Hippocampal formation (tissue), 2 donors: ENCODE results near the gene DENND6B.

Experiments
- DNase-seq, 2 donors: peaks; one replicate each; lab custom pipeline; 2025; lab: John Stamatoyannopoulos, UW

DENND6B gene

GRCh38 chr22:50304528-50305392 is 22.1 kb downstream of the DENND6B start:
- peak; percentile 38 to 42 for DNase-seq

DNA sequence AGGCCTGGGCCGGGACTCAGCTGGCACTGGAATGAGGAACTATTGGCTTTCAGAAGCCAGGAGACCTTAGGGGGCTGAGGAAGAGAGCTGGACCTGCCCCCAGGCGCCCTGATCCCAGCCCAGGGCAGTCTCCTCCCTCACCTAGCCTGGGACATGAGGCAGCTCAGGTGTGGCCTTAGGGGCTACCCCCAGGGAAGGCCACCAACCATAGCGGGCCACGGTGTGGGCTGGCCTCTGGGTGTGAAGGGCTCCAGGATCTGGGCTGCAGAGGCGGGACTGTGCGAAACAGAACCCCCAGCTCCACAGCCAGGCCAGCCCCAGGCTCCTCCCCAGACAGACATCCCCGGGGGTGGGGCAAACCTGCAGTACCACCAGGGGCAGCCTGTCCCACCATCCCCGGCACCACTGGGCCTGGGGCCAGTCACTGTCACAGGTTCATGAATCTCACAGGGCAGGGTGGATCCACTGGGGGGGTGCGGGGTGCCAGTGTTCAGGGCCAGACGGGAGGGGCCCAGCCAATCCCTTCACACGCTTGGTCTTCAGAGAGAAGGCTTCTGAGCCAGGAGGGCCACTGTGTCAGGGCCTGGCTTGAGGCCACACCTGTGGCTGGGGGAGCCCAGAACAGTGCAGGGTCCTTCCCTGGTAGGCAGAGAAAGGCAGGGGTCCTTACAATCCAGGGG is 22.8 kb downstream of the DENND6B start:
- no peak for DNase-seq

GRCh38 chr22:50303515-50303847 is 23.3 kb downstream of the DENND6B start:
- DNase-seq, result peak; percentile 27 to 40

- DNase-seq, result no peak
These were observed 24.2 kb downstream of the DENND6B start for GRCh38 chr22:50302564-50302963.

DNA sequence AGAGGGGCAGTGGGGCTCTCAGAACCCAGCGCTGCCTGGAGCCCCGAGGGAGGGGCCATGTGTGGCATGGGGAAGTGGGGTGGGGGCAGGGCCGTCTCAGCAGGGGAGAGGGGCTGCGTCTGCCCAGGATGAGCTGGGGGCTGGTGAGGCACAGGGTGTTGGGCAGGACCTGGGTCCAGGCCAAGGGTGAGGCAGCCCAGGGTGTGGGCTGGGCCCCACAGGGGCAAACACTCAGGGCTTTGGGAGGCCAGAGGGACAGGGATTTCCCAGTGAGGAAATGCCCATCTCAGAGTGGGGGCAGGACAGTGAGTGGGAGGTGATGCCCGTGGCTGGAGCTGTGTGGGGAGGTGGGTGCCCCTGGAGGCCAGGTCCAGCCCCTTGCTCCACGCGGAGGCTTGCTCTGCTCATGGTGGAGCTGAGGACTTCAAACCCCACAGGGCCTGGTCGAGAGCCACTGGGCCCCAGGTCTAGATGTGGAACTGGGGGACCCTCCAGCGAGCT is 24.7 kb downstream of the DENND6B start:
- no peak for DNase-seq

DNA sequence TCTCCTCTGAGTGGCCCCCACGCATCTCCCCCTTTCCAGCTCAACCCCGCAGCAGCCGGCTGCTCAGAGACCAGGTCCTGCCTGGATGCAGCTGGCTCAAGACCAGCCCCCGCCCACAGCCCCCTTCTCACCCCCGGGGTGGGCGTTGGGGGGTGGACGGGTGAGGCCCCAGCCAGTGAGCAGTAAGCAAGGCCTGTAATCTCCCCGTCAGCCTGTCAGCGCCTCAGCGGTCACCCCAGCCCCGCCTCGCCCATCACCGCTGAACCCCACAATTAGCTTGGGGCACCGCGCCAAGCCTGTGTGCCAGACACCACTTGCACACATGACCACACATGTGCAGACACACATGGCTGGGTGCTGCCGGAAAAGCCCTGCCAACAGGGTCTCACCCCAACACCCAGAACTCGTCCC is 25.2 kb downstream of the DENND6B start:
- no peak for DNase-seq

GRCh38 chr22:50300620-50301257 is 26.1 kb downstream of the DENND6B start:
- DNase-seq, result no peak

DNA sequence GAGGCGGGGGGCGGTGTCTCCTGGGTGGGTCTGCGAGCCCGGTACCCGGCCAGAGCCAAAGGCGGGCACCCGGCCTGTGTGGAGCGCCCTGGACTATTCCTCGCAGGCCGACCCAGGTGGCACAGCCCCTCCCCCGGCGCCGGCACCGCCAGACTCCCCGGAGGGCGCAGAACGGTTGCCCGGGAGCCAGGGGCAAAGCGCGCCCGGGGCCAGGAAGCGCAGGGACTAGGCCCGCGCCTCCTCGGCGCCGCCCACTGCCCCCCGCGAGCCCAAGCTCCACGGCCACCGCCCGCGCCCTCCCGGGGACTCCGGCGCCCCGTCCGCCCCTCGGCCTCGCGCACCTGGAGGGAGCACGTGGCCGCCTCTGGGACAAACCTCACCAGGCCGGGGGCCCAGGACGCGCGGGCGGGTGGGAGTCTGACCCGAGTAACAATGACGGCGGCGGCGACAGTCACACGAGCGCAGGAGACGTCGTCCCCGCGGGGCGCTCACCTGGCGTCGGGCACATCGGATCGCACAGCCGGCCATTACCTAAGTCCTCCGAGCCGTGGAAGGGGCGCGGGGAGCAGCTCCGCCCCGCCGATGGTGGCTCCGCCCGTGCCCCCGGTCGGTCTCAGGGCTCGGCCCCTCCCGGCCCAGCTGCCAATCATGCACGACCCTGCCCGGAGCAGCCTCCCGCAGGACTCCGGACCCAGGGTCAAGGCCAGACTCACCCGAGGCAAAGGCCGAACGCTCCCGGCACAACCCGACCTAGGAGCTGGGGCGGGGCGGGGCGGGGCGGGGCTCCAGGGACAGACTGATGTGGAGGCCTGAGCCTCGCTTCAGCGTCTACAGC is 26.8 kb downstream of the DENND6B start:
- DNase-seq, result no peak

- DNase-seq, result no peak
These were observed 27.7 kb downstream of the DENND6B start for GRCh38 chr22:50298937-50299784.

GRCh38 chr22:50298266-50298637 is 28.6 kb downstream of the DENND6B start:
- no peak for DNase-seq

- DNase-seq, result no peak
These were observed 29.1 kb downstream of the DENND6B start for GRCh38 chr22:50297510-50298265.

DNA sequence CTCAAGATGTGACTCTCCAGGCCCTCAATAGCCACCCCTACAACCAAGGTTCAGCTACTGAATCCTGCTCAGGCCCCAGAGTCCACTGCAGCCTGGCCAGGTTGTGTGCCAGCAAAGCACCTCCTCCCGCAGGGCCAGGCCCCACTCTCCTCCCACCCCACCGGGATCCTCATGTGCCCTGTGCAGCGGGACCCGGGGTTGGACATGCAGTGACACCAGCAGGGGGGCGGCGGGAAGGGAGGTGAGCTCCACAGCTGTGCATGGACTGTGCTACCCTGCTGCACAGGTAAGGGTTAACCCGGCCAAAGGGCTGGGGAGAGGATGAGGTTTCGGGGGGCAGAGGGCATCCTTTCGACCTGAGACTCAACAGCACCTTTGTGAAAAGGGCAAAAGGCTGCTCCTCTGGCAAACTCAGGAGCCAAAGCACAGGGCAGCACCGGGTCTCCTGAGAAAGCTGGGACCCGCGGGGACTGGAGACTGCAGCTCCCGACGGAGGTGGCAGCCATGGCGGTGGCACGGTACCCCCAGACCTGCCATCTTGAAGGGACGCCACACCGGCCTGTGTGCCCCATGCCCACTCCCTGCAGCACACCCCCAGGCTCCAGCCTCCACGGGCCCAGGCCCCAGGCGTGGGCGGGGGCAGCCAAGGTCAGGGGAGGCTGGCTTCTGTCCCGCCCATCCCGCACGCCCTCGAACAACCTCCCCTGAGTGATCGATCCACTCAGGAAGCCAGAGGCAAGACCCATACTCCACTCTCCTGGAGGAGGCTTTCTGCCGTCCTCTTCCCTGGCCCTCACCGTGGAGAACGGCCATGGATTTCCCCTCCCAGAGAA is 29.9 kb downstream of the DENND6B start:
- DNase-seq, result no peak

DNA sequence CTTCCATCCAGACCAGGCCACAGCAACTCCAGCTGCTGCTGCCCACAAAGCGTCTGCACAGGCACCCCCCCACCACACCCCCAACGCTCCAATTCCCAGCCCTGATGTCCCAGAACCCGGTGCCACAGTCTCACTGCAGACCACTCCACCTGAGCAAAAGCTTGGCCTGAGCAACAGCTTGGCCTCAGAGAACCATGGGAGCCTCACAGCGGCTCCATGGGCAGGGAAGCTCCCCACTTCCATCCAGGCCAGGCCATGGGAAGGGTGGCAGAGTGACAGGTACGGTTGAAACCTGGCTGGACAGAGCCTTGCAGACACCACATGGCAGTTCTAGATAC is 32.5 kb downstream of the DENND6B start:
- no peak for DNase-seq

DNA sequence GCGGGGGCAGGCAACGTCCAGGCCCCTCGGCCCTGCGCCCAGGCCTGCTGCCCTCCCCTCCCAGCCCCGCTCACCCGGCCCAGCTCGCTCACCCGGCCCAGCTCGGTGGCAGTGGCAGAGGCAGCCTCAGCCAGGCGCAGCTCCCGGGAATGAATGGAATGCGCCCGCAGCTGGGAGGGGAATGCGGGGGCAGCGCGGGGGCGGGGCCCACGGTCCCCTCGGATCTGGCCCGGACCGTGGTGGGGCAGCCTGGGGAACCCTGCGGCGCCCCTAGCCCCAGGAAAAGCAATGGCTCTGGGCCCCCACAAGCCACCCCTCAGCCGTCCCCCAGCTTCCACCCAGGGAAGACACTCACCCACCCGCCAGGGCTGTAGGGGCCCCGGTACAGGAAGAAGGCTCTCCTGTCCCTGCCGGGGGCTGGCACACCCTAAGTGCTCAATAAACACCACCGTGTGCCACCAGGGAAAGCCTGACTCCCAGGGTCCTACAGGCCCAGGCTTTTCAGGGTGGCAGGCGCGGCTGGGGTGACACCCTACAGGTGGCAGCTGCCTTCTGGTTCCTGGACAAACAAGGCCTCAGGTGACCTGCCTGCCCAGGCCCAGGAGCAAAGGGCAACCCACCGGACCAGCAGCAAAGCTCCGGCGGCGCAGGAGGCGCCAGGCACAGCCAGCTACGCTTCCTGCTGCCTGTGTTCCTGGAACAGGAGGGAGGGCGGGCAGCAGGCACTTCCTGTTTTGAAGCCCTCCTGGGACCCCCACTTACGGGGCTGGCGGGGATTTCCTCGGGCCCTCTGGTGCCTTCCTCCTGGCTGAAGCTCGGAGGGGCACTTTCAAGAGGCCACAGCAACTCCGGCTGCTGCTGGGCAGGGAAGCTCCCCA is 33.1 kb downstream of the DENND6B start:
- DNase-seq, result no peak

DNA sequence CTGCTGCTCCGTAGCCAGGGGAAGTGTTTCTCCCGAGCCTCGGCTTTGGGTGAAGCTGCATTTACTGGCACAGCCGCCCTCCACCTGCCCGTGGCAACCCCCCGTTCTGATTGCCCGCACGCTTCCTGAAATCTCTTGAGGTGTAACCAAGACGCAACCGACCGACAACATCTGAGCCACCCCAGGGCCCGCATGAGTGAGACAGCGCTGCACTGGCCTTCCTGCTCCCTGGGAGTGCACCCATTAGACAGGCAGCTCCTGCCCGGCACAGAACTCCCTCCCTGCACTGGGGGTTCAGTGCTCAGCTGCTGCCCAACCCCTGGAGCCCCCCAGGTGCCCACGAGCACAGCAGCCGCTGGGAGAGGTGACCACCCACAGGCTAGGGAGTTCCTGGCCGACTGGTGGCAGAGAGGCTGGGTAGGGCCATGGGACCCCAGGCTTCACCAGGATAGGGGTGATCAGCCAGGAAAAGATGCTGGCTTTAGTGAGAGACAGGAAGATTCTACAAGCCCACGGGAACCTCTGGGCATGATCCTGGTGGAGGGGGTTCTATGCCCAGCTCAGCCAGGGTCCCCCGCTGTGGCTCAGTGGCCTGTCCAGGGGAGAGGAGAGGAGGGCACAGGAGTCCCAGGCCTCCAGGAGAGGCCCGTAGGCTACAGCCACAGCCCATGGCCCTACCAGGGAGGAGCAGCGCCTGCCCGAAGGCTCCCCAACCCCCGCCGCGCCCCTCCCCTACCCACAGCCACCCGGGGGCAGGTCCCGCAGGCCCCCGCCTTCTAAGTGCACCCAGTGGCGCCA is 34.0 kb downstream of the DENND6B start:
- no peak for DNase-seq

GRCh38 chr22:50289942-50290630 is 36.7 kb downstream of the DENND6B start:
- no peak for DNase-seq
